ENCODE measurements around the gene ACOXL.

- TF ChIP-seq CTCF (IDR thresholded peaks at IDR 0.05) (no peak), POLR2A (IDR thresholded peaks at IDR 0.05) (no peak)
Observed at GRCh38 chr2:111055735-111056134, 323.4 kb downstream of the ACOXL start.

Data from right lobe of liver (tissue), 4 donors.